GM18907 (cell line): ENCODE measurements around the gene WLS.

Experiments
- ATAC-seq: cut with Tn5 transposase; IDR thresholded peaks from one replicate; pipeline ENCODE4 v1.9.1; 2021; ENCODE audit warnings: mild to moderate bottlenecking, moderate library complexity; ENCODE audit not compliant: unreplicated experiment

The WLS gene

GRCh38 chr1:68202239-68202832 is 30.0 kb downstream of the WLS start:
- ATAC-seq = no peak

- no peak for ATAC-seq
These were observed 30.6 kb downstream of the WLS start for GRCh38 chr1:68201546-68202238.

GRCh38 chr1:68199603-68200002 is 32.7 kb downstream of the WLS start:
- no peak for ATAC-seq

GRCh38 chr1:68198752-68199151 is 33.6 kb downstream of the WLS start:
- ATAC-seq = no peak

- no peak for ATAC-seq
These were observed 34.4 kb downstream of the WLS start for GRCh38 chr1:68197891-68198290.

- ATAC-seq = no peak
These were observed 34.9 kb downstream of the WLS start for GRCh38 chr1:68197461-68197860.

- no peak for ATAC-seq
These were observed 35.6 kb downstream of the WLS start for GRCh38 chr1:68196676-68197075.

- no peak for ATAC-seq
These were observed 40.6 kb downstream of the WLS start for GRCh38 chr1:68191717-68192116.

GRCh38 chr1:68188644-68189340 is 43.5 kb downstream of the WLS start:
- ATAC-seq = no peak

- ATAC-seq = no peak
These were observed 44.2 kb downstream of the WLS start for GRCh38 chr1:68188060-68188538.

GRCh38 chr1:68185743-68186142 is 46.6 kb downstream of the WLS start:
- ATAC-seq = no peak

- ATAC-seq = no peak
These were observed 48.4 kb downstream of the WLS start for GRCh38 chr1:68183895-68184294.

GRCh38 chr1:68181165-68181556 is 51.2 kb downstream of the WLS start:
- ATAC-seq = peak; percentile 50

GRCh38 chr1:68180441-68181164 is 51.7 kb downstream of the WLS start:
- peak; percentile 76 for ATAC-seq

GRCh38 chr1:68178821-68179490 is 53.4 kb downstream of the WLS start:
- ATAC-seq = peak; percentile 50

- ATAC-seq = no peak
These were observed 56.5 kb downstream of the WLS start for GRCh38 chr1:68175621-68176398.

- ATAC-seq = no peak
These were observed 57.6 kb downstream of the WLS start for GRCh38 chr1:68174738-68175113.

- no peak for ATAC-seq
These were observed 58.2 kb downstream of the WLS start for GRCh38 chr1:68173936-68174737.

- ATAC-seq = no peak
These were observed 58.9 kb downstream of the WLS start for GRCh38 chr1:68173283-68173935.
